Body of pancreas (tissue), 4 donors: ENCODE results near the gene PLEKHG4B.

Experiments
- CTCF ChIP-seq, 7 experiments: fragments of 450-650 bp in 4 of 7; fragments of 200-600 bp in 3 of 7; sonication (generic) in 3 of 7; IDR thresholded peaks; one replicate each; pipeline ENCODE4 v1.5.1; 2016 to 2019; ENCODE audit warnings: antibody characterized with exemption in 7 of 7
- POLR2A ChIP-seq, 3 donors: fragments of 450-650 bp; IDR thresholded peaks; one replicate each; pipeline ENCODE4 v1.6.1; 2016; ENCODE audit warnings: antibody characterized with exemption in 3 of 3, mild to moderate bottlenecking in 2 of 3

GRCh38 chr5:206406-206805 is 114.4 kb downstream of the PLEKHG4B start:
- TF ChIP-seq POLR2A (IDR thresholded peaks at IDR 0.05) (no peak), CTCF (IDR thresholded peaks at IDR 0.05) (no peak)
